ENCODE measurements around the gene CEACAM5.

Gene CEACAM5

DNA sequence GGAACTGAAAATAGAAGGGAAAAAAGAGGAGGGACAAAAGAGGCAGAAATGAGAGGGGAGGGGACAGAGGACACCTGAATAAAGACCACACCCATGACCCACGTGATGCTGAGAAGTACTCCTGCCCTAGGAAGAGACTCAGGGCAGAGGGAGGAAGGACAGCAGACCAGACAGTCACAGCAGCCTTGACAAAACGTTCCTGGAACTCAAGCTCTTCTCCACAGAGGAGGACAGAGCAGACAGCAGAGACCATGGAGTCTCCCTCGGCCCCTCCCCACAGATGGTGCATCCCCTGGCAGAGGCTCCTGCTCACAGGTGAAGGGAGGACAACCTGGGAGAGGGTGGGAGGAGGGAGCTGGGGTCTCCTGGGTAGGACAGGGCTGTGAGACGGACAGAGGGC lies at the start of gene CEACAM5:
Gene CEACAM5 (plus strand): TSS at position 146 of the 400 bp plus-strand sequence. CDS start 106 bp downstream, at position 252.
- Mint-ChIP-seq H3K27me3 (peaks cover 16% of the 10 kb centered on the region), H3K4me3 (no peak within 1 kb of the TSS), H3K4me1 (peaks cover 5% of the 10 kb centered on the region), H3K36me3 (no peaks in the 10 kb centered on the region), H3K27ac (no peak within 1 kb of the TSS), H3K9me3 (no peaks in the 10 kb centered on the region)

DNA sequence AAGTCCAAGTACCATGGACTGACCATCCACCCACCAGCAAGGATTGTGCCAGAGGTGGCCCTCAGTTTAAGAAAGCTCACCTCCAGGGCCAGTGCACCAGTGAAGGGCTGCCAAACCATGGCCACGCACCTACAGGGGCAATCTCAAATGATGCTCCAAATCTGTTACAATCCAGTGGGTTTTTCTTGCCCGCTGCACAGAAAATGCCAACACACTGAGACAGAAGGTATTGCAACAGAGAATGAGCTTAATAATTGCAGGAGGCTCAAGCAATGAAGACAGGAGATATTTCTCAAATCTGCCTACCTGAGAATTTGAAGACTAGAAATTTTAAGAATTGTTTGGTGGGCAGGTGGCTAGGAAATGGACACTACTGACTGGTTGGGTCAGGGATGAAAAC lies 42.4 kb upstream of the CEACAM5 start:
- H3K4me1 Mint-ChIP-seq = no peaks in the 10 kb centered on the region
- peaks cover 15% of the 10 kb centered on the region for H3K9me3 Mint-ChIP-seq
- peaks cover 4% of the 10 kb centered on the region for H3K36me3 Mint-ChIP-seq
- H3K27me3 Mint-ChIP-seq = peaks cover 38% of the 10 kb centered on the region
- H3K27ac Mint-ChIP-seq = no peak overlapping the region
- no peak overlapping the region for H3K4me3 Mint-ChIP-seq

DNA sequence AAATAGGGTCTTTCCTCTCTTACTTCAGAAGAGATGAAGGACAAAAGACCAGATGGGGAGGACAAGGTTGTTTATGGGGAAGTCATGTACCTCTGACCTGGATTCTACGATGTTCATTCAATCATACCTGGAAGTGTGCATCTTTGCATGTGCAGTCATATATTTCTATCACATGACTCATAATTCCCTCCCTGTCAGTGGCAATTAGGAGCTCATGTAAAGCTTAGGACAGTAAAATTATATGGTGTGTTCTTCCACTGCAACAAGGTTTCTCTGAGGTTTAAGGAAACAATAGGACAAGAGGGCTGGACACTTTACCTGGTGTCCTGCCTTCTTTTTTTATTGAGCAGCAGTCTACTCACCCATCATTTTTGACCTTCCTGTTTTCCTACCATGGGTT lies 40.1 kb upstream of the CEACAM5 start:
- Mint-ChIP-seq H3K4me3 (no peak overlapping the region), H3K27me3 (peaks cover 48% of the 10 kb centered on the region), H3K4me1 (no peaks in the 10 kb centered on the region), H3K9me3 (peaks cover 15% of the 10 kb centered on the region), H3K27ac (no peak overlapping the region), H3K36me3 (peaks cover 4% of the 10 kb centered on the region)

DNA sequence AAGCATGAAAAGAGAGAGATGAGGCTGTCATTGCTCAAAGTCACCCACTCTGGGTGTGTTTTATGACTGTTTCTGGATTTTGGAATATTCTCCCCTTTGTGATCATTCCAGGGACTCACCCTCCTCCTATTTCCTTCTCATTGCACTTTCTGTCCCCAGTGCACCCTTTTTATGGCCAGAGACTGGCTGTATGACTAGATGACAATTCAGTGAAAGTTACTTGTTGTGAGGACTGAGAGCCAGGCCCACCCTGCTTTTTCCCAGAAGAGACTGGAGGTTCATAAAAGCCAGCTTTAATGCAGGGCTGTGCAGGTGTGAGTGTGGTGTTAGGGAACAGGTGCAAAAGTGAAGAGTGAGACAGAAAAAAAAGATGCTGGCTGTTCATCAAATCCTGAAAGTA lies 37.7 kb upstream of the CEACAM5 start:
- no peak overlapping the region for H3K27ac Mint-ChIP-seq
- H3K4me3 Mint-ChIP-seq = no peak overlapping the region

DNA sequence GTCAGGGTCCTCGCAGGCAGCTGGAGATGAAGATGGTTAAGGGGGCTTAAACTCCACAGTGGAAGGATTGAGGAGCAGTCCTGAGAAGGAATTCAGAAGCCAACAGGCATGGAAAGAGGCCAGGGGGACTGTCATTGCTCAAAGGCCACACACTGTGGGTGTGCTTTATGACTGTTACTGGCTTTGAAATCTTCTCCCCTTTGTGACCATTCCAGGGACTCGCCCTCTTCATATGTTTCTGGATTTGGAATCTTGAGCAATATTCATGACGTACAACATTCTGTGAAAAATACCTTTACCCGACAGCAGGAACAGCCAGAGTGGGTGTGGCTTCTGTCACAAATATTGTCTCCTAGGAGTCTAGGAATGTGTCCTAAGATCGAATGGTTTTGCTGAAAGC lies 36.9 kb upstream of the CEACAM5 start:
- no peak overlapping the region for H3K27ac Mint-ChIP-seq

More for the DNA sequence above, 37.7 kb upstream of the CEACAM5 start:
- Mint-ChIP-seq H3K9me3 (peaks cover 5% of the 10 kb centered on the region), H3K4me1 (no peaks in the 10 kb centered on the region), H3K36me3 (no peaks in the 10 kb centered on the region), H3K27me3 (peaks cover 53% of the 10 kb centered on the region)

DNA sequence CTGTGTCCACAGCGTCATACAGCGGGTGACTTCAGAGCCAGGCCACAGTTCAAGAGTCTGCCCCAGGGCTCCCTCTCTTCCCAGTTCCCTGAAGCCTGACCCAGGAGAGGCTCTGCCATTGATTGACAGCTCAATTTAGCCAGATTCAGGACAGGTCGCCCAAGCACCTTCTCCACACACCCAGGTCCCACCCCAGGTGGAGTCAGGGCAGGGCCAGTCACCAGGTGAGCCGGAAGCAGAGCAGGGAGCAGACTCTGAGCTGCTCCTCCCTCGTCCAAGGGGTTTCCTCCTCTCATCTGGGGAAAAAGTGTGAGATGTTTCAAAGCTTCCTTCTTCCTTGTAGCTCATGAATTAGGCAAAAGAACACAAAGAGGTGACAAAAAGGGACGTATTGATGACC lies 26.0 kb upstream of the CEACAM5 start:
- Mint-ChIP-seq H3K9me3 (no peaks in the 10 kb centered on the region), H3K4me1 (no peaks in the 10 kb centered on the region), H3K36me3 (peaks cover 1% of the 10 kb centered on the region), H3K27me3 (peaks cover 33% of the 10 kb centered on the region), H3K27ac (no peak overlapping the region), H3K4me3 (no peak overlapping the region)

More for the DNA sequence above, 36.9 kb upstream of the CEACAM5 start:
- Mint-ChIP-seq H3K27me3 (peaks cover 55% of the 10 kb centered on the region), H3K4me3 (no peak overlapping the region), H3K36me3 (no peaks in the 10 kb centered on the region), H3K4me1 (no peaks in the 10 kb centered on the region), H3K9me3 (peaks cover 5% of the 10 kb centered on the region)

DNA sequence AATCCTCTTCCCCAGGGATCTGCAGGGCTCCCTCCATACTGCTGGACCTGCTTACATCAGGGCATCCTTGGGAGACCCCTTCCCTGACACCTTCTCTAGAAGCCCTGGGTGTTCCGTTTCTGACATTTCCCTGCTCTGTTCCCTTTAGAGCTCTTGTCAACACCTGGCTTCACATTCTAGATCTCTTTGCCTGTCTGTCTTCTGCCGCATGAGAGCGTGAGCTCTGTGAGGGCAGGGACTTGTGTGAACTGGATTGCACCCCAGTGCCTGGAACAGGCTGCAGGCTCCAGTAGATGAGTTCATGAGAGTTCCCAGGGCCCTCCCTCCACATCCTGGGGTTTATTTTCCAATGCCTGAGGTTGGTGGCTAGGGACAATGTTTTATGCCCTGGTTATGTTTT lies 21.0 kb upstream of the CEACAM5 start:
- Mint-ChIP-seq H3K4me3 (no peak overlapping the region), H3K27me3 (peaks cover 18% of the 10 kb centered on the region), H3K4me1 (no peaks in the 10 kb centered on the region), H3K9me3 (no peaks in the 10 kb centered on the region), H3K27ac (no peak overlapping the region), H3K36me3 (peaks cover 1% of the 10 kb centered on the region)

DNA sequence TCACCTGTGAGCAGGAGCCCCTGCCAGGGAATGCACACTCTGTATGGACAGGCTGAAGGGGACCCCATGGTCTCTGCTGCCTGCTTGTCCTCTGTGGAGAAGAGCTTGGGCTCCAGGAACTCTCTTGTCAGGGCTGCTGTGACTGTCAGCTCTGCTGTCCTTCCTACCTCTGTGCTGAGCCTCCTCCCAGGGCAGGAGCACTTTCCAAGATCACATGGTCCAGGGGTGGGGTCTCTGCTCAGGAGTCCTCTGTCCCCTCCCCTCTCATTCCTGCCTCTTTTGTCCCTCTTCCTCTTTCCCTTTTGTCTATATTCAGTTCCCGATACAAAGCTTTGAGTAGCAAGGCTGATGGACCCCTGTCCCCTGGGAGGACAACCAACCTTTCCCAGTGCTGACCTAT lies 20.3 kb upstream of the CEACAM5 start, which contains the start of gene CEACAM7:
Gene CEACAM7 (minus strand): TSS at position 173 of the 400 bp plus-strand sequence. CDS start 105 bp downstream, at position 68.
- Mint-ChIP-seq H3K27me3 (peaks cover 16% of the 10 kb centered on the region), H3K4me1 (no peaks in the 10 kb centered on the region), H3K4me3 (no peak within 1 kb of the TSS), H3K9me3 (peaks cover 4% of the 10 kb centered on the region), H3K27ac (no peak within 1 kb of the TSS), H3K36me3 (peaks cover 4% of the 10 kb centered on the region)

DNA sequence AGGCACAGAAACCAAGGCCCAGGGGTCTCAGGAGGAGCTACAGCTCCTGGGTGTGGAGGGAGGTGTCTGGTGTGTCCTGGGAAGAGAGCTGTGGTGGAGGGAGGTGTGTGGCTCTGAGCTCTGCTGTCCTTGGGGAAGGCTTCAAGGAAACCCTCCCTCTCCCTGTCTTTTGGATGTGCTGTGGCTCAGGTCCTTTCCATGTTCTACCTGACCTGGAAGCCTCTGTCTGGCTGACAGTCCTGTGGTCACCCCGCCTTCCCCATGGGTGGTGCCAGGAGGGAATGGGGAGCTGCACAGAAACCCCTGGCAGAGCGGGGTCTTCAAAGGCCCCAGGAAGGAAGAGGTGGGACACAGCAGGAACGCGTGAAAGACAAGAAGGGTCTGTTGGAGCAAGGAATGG lies 19.7 kb upstream of the CEACAM5 start:
- H3K4me1 Mint-ChIP-seq = no peaks in the 10 kb centered on the region
- H3K9me3 Mint-ChIP-seq = peaks cover 7% of the 10 kb centered on the region
- H3K4me3 Mint-ChIP-seq = no peak overlapping the region
- H3K36me3 Mint-ChIP-seq = peaks cover 4% of the 10 kb centered on the region
- H3K27ac Mint-ChIP-seq = no peak overlapping the region
- H3K27me3 Mint-ChIP-seq = peaks cover 16% of the 10 kb centered on the region

DNA sequence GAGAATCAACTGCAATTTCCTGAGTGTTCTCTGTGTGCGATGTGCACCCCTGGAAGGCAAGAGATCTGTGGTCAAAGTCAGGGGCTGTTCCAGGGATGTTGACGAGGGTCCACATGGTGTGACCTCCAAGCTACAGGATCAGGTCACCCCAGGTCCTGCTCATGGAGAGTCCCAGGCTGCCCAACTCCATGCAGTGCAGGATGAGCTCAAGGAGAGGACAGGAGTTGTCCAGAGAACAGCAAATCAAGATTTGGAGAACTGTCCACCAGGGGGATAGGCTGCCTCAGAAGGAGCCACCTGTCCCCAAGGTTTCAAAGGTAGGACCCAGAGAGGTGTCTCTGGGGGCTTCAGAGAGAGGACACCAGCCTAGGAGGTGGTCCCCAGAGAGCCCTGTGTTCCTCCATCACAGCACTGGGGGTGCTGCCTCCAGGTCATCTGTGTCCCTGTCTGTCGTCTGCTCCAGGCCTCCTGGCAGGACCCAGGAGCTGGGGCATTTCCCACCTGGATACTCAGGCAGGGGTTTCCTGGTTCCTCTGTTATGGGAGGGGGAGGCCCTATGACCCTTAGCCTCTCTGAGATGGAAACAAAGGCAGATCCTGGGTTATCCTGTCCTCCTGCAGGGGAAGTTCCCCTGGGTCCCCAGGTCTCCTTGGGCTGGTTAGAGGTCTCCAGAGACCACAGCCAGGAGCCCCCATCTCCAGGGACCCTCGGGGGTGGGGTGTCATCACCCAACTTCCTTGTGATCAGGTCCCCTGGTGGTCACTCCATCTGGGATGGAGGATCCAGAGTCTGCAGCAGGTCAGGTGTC lies 18.2 kb upstream of the CEACAM5 start:
- Mint-ChIP-seq H3K4me1 (no peaks in the 10 kb centered on the region), H3K27ac (no peak overlapping the region), H3K9me3 (peaks cover 7% of the 10 kb centered on the region), H3K36me3 (peaks cover 3% of the 10 kb centered on the region), H3K4me3 (no peak overlapping the region), H3K27me3 (peaks cover 11% of the 10 kb centered on the region)

DNA sequence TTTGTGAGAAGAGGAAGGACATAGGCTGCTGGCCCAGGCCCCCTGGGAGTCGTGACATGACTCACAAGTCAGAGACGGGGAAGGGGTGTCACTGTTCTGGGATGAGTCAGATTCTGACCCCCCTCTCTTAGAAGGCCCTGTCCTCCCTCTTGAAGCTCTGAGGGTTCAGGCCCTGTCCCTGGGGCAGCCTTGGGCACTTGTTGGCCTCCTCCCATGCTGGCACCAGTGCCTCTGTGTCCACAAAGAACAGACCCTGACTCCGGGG lies 17.7 kb upstream of the CEACAM5 start:
- Mint-ChIP-seq H3K27ac (no peak overlapping the region), H3K9me3 (peaks cover 7% of the 10 kb centered on the region), H3K36me3 (peaks cover 3% of the 10 kb centered on the region), H3K27me3 (peaks cover 13% of the 10 kb centered on the region), H3K4me1 (no peaks in the 10 kb centered on the region), H3K4me3 (no peak overlapping the region)

DNA sequence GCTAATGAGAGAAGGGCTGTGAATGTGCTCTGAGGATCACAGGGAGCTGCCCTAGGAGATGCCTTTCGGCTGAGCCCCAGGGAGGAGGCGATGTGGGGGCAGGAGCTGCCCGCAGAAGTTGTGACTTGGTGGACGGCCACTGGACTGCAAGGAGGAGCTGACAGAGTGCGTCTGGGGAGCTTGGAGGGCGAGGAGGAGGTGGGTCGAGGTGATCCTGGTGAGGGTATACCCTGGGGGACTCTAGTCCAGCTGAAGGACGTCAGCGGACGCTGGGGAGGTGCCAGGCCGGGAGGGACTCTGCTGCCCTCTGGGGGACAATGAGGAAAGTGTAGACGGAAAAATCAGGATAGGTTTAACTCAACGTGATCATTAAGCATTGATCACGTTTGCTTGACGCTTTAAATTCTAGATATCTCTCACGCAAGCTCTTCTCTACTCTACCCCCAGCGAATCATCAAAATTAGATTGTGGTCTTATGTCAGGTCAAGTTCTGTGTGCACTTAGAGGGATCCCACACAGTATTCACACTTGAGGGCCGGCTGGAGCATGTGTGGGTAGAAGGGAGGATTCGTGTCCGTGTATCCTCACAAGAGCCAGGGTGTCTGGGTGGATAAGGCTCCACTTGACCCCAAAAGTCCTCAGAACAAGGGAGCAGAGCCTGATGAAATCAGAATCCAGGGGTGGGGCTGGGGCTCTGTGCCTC lies 17.0 kb upstream of the CEACAM5 start:
- Mint-ChIP-seq H3K4me3 (no peak overlapping the region), H3K27me3 (peaks cover 19% of the 10 kb centered on the region), H3K27ac (no peak overlapping the region)

DNA sequence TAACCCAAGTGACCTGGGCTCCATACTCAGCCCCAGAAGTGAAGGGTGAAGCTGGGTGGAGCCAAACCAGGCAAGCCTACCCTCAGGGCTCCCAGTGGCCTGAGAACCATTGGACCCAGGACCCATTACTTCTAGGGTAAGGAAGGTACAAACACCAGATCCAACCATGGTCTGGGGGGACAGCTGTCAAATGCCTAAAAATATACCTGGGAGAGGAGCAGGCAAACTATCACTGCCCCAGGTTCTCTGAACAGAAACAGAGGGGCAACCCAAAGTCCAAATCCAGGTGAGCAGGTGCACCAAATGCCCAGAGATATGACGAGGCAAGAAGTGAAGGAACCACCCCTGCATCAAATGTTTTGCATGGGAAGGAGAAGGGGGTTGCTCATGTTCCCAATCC lies 14.2 kb upstream of the CEACAM5 start:
- peaks cover 7% of the 10 kb centered on the region for H3K9me3 Mint-ChIP-seq
- no peak overlapping the region for H3K27ac Mint-ChIP-seq
- no peaks in the 10 kb centered on the region for H3K4me1 Mint-ChIP-seq
- peaks cover 20% of the 10 kb centered on the region for H3K27me3 Mint-ChIP-seq
- H3K36me3 Mint-ChIP-seq = peaks cover 3% of the 10 kb centered on the region
- H3K4me3 Mint-ChIP-seq = no peak overlapping the region

More for the DNA sequence above, 17.0 kb upstream of the CEACAM5 start:
- Mint-ChIP-seq H3K4me1 (no peaks in the 10 kb centered on the region), H3K9me3 (peaks cover 7% of the 10 kb centered on the region), H3K36me3 (peaks cover 3% of the 10 kb centered on the region)

DNA sequence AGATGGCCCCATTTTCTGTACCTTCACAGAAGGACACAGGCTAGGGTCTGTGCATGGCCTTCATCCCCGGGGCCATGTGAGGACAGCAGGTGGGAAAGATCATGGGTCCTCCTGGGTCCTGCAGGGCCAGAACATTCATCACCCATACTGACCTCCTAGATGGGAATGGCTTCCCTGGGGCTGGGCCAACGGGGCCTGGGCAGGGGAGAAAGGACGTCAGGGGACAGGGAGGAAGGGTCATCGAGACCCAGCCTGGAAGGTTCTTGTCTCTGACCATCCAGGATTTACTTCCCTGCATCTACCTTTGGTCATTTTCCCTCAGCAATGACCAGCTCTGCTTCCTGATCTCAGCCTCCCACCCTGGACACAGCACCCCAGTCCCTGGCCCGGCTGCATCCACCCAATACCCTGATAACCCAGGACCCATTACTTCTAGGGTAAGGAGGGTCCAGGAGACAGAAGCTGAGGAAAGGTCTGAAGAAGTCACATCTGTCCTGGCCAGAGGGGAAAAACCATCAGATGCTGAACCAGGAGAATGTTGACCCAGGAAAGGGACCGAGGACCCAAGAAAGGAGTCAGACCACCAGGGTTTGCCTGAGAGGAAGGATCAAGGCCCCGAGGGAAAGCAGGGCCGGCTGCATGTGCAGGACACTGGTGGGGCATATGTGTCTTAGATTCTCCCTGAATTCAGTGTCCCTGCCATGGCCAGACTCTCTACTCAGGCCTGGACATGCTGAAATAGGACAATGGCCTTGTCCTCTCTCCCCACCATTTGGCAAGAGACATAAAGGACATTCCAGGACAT lies 13.4 kb upstream of the CEACAM5 start:
- peaks cover 19% of the 10 kb centered on the region for H3K27me3 Mint-ChIP-seq
- no peaks in the 10 kb centered on the region for H3K4me1 Mint-ChIP-seq

DNA sequence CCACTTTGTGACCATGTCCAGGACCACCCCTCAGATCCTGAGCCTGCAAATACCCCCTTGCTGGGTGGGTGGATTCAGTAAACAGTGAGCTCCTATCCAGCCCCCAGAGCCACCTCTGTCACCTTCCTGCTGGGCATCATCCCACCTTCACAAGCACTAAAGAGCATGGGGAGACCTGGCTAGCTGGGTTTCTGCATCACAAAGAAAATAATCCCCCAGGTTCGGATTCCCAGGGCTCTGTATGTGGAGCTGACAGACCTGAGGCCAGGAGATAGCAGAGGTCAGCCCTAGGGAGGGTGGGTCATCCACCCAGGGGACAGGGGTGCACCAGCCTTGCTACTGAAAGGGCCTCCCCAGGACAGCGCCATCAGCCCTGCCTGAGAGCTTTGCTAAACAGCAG lies 12.7 kb upstream of the CEACAM5 start:
- Mint-ChIP-seq H3K27ac (no peak overlapping the region), H3K9me3 (peaks cover 7% of the 10 kb centered on the region), H3K4me1 (no peaks in the 10 kb centered on the region), H3K4me3 (no peak overlapping the region), H3K36me3 (peaks cover 3% of the 10 kb centered on the region), H3K27me3 (peaks cover 19% of the 10 kb centered on the region)

More for the DNA sequence above, 13.4 kb upstream of the CEACAM5 start:
- H3K9me3 Mint-ChIP-seq = peaks cover 7% of the 10 kb centered on the region
- no peak overlapping the region for H3K4me3 Mint-ChIP-seq
- H3K36me3 Mint-ChIP-seq = peaks cover 3% of the 10 kb centered on the region
- H3K27ac Mint-ChIP-seq = no peak overlapping the region
